HG03064 (cell line): ENCODE data around the gene SPAG17.
"Not testable (repeated sequence)": the region's sequence is repeated elsewhere in the genome, so short reads cannot be mapped to it uniquely, and the experiment has no call there.

Experiments used
- ATAC-seq: cut with Tn5 transposase; IDR thresholded peaks from one replicate; pipeline ENCODE4 v1.9.1; 2021; ENCODE audit warnings: low read depth; ENCODE audit not compliant: unreplicated experiment

Gene SPAG17

DNA sequence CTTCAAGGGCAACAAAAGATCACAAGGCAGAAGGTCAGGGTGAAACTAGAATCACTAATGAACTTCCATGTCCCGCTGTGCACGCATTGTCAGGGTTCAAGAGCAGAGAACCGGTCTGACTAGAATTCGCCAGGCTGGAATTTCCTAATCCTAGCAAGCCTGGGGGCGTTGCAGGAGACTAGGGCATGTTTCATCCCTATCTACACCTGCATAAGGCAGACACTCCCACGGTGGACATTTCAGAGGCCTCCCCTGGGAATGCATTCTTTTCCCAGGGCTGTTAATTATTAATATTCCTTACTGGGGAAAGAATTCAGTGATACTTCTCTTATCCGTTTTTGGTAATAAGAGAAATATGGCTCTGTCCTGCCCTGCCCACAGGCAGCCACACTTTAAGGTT, 262.3 kb downstream of the SPAG17 start:
- not testable (repeated sequence) for ATAC-seq

DNA sequence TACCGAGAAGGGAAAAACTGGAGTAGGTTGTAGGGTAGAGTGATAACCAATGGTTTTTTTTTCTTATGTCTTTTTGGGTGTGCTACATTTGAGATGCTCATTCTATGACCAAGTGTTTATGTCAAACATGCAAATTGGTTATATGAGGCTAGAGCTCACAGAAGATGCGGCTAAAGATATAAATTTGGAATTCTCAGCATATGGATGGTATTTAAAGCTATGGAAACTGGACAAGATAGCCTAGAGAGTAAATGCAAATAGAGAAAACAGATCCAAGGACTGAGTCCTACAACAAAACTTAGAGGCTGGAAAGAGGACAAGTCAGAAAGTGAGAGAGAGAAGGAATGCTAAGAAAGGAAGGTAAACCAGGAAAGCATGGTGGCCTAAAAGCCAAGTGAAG, 263.0 kb downstream of the SPAG17 start:
- ATAC-seq: no peak

GRCh38 chr1:117919376-117919775, 265.7 kb downstream of the SPAG17 start:
- ATAC-seq: no peak

DNA sequence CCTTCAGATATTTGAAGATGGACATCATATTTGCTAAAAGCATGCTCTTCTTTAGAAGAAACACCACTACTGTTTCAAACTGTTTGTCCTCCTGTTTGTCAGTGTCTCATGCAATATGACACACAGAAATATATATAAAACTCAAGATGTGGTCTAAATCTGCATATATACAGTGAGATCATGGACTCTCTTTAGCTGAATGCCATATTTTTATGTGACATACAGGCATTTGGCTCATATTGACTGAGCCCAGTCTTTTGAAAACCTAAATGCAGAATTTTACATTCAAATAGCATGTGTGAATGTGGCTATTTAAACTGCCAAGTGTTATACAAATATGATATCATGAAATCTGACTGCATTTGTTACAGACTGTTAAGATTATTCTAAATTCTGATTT, 274.0 kb downstream of the SPAG17 start:
- no peak for ATAC-seq

DNA sequence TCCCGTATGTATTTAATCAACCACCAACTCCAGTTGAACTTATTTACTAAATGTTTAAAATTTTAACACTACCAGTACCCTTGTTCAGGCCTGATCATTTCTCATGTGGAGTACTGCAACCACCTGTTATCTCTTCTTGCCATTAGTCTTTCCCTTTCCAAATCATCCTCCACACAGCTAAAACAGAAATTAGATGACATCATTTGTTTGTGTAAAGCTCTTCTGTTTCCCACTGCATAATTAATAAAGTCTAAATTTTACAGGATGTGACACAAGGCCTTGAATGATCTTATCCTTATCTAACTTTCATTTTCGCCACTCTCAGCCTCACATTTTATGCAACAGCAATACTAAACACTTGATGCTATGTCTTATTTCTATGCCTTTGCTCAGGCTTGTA, 280.0 kb downstream of the SPAG17 start:
- ATAC-seq: no peak

GRCh38 chr1:117904485-117904884, 280.5 kb downstream of the SPAG17 start:
- ATAC-seq: no peak
